Measurements from ENCODE around the gene SLIRP.
"Not testable (repeated sequence)": the region's sequence is repeated elsewhere in the genome, so short reads cannot be mapped to it uniquely, and the experiment has no call there.

Gene SLIRP

GRCh38 chr14:77707724-77708408 is at the start of gene SLIRP, which contains the start of gene ALKBH1:
SLIRP (plus strand) TSS chr14:77708103; CDS start chr14:77708112, 9 bp downstream.
ALKBH1 (minus strand) TSS chr14:77708023; CDS start chr14:77708004, 19 bp downstream.
- DNase-seq (ENCODE audit: low read depth in 2 of 2): peak; percentile 77 to 82

DNA sequence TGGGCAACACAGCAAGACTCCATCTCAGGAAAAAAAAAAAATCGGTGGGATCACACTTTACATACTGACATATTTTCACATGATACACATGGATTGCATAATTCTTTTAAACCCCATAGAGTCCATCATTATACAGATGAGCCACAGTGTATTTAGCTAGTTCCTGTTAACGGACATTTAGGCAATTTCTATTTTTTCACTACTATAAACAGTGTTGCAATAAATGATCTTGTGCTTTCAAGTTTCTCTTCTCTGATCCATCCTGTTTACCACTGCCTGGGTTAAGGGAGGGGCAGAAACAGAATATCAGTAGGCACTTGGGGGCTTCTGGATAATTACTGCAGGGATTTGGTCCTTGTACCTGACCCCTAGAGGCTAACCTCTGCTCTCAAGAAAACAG is 48.1 kb upstream of the SLIRP start:
- no peak for DNase-seq (ENCODE audit: low read depth in 2 of 2)

GRCh38 chr14:77660754-77661153 is 47.1 kb upstream of the SLIRP start:
- DNase-seq (ENCODE audit: low read depth in 2 of 2): no peak

DNA sequence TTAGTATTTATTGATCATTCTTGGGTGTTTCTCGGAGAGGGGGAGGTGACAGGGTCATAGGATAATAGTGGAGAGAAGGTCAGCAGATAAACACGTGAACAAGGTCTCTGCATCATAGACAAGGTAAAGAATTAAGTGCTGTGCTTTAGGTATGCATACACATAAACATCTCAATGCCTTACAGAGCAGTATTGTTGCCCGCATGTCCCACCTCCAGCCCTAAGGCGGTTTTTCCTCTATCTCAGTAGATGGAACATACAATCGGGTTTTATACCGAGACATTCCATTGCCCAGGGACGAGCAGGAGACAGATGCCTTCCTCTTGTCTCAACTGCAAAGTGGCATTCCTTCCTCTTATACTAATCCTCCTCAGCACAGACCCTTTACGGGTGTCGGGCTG is 46.3 kb upstream of the SLIRP start:
- DNase-seq (ENCODE audit: low read depth in 2 of 2): not testable (repeated sequence)

DNA sequence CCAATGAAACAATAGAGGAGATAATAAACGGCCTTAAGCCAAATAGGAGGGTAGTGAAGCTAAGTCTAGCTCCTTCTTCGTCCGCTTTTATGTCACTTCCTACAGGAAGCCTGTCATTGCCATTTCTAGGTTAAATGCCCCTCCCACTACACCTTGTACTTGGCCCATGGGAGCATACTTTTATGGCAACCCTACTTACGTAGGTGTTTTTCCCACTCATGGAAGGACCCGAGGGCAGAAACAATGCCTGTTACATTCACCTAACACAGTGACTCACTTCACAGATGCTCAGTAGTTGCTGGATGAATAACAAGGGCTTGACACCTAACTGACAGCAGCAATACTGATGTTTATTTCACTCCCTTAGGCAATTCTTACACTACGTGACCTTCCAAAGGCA is 44.6 kb upstream of the SLIRP start:
- DNase-seq (ENCODE audit: low read depth in 2 of 2): no peak

DNA sequence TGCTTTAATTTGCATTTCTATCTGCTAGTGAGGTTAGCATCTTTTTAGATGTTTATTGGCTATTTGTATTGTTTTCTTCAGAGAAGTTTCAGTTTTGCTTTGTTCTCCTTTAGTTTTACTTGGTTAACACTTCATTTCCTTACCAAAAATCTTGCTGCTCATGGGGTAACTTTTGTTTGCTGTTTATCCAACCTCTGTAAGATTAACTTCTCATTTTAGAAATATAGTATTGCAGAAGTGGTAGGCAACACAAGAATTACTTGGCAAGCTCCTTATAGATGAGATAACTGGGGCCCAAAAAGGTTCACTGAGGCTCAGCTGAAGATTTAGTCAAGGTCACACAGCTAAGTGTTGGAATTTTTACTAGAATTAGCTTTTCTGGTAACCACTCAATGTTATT is 40.6 kb upstream of the SLIRP start:
- no peak for DNase-seq (ENCODE audit: low read depth in 2 of 2)

DNA sequence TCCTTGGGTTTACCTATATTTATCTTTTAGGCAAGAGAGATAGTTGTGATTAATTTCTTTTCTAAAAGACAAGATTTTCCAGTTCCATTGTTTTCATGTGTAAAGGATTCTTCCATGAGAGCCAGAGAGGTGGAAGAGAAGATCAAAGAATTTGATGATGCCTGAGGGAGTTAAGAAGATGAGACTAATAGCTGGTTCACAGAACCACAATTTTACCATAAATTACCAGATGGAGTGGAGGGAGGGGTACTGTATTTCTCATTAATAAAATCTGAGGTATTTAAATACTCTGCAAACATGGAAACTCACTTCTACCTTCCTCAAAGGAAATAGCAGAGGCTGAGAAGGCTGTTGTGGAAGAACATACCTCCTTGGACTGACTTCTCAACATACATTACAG is 34.7 kb upstream of the SLIRP start:
- no peak for DNase-seq (ENCODE audit: low read depth in 2 of 2)

- DNase-seq (ENCODE audit: low read depth in 2 of 2): no peak
These were observed 33.0 kb upstream of the SLIRP start for GRCh38 chr14:77674931-77675330.

- DNase-seq (ENCODE audit: low read depth in 2 of 2): no peak
These were observed 26.4 kb upstream of the SLIRP start for GRCh38 chr14:77681196-77682157.

DNA sequence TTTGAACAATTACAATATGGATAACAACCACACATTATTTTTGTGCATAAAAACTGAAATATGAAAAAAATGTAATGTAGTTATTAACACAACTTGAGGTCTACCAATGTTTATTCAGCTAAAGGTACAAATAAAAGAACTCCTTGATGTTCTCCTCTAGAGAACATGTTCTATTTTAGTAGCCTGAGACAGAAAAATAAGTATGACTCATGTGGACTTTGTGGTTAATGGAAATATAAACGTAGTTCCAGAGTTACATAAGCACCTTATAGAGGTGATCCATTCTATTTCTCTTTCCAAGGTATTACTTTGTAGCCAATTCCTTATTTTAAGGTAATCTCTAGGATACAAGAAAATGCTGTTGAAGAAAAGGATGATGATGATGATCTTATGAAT is 25.7 kb upstream of the SLIRP start:
- no peak for DNase-seq (ENCODE audit: low read depth in 2 of 2)

GRCh38 chr14:77691259-77691658 is 16.6 kb upstream of the SLIRP start:
- no peak for DNase-seq (ENCODE audit: low read depth in 2 of 2)

DNA sequence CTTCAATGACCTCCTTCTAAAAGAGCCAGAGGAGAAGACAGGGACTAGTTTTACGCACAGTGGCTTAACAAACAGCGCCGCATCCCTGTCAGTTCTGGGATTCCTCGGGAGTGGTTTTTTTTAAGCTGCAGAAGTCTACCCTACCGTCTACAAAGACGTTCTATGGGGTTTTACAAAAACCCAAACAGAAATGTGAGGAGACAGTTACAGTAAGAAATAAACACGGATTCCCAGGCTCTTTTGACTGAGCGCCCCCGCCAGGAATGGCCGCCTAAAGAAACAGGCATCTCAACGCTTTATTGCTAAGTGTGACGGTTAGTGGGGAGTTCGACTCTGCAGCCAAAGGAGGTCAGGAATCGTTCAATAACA is 564 bp upstream of the SLIRP start:
- DNase-seq (ENCODE audit: low read depth in 2 of 2): no peak

- no peak for DNase-seq (ENCODE audit: low read depth in 2 of 2)
These were observed 846 bp downstream of the SLIRP start for GRCh38 chr14:77708749-77709148.

GRCh38 chr14:77709412-77709811 is 1.5 kb downstream of the SLIRP start:
- no peak for DNase-seq (ENCODE audit: low read depth in 2 of 2)

- DNase-seq (ENCODE audit: low read depth in 2 of 2): no peak
These were observed 2.5 kb downstream of the SLIRP start for GRCh38 chr14:77710364-77710763.

- no peak for DNase-seq (ENCODE audit: low read depth in 2 of 2)
These were observed 7.0 kb downstream of the SLIRP start for GRCh38 chr14:77714926-77715325.

- no peak for DNase-seq (ENCODE audit: low read depth in 2 of 2)
These were observed 9.9 kb downstream of the SLIRP start for GRCh38 chr14:77717608-77718305.

DNA sequence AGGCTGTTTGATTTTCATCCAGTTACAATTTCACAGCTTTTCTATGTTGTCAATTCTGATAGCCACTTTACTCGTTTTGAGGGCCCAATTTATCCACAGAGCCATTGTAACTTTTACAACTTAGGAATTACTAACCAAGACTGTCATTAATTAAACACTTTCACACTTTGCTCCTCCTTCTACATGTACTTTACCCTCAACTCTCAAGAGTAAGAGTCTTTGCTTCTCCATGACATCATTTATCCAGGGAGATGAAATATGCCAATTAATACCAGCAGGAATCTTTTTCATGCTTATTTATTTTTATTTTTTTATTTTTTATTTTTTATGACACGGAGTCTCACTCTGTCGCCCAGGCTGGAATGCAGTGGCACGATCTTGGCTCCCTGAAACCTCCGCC is 13.5 kb downstream of the SLIRP start:
- no peak for DNase-seq (ENCODE audit: low read depth in 2 of 2)

DNA sequence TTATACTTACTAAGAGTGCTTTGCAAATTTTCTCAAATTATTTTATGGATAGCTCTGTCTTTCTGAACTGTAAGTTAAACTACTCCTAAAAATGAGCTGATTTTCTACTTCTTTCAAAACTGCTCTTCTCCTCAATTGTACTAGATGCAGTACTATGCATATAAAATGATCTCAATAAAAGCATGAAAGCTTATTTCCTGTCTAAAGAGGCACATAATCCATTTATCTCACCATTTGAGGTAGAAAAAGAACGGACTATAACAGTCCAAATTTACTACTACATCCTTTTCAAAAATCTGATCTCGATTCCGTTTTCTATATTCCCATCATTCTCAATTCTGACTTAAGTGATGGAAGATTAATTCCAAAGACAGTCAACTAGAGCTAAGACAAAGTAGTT is 14.4 kb downstream of the SLIRP start:
- DNase-seq (ENCODE audit: low read depth in 2 of 2): no peak

DNA sequence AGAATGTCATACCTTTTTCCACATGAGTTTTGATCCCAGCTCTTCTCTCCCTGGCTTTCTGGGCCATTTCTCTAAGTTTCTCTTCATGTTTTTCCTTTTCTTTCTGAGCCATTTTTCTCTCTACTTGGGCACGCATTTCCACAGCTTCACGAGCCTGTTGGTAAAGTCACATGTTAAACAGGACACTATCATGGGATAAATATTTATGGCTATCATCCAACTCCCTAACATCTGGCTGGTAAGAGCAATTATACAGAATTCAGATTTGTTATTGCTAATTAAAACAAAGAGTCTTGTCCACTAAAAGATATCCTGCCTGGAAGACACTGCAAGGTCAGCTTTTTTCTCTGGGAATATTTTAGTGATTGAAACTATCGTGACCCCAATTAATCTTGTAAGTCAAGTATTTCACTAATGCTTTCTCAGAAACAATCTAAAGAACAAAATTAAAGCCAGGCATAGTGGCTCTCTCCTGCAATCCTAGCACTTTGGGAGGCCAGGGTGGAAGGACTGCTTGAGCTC is 23.1 kb downstream of the SLIRP start:
- no peak for DNase-seq (ENCODE audit: low read depth in 2 of 2)

DNA sequence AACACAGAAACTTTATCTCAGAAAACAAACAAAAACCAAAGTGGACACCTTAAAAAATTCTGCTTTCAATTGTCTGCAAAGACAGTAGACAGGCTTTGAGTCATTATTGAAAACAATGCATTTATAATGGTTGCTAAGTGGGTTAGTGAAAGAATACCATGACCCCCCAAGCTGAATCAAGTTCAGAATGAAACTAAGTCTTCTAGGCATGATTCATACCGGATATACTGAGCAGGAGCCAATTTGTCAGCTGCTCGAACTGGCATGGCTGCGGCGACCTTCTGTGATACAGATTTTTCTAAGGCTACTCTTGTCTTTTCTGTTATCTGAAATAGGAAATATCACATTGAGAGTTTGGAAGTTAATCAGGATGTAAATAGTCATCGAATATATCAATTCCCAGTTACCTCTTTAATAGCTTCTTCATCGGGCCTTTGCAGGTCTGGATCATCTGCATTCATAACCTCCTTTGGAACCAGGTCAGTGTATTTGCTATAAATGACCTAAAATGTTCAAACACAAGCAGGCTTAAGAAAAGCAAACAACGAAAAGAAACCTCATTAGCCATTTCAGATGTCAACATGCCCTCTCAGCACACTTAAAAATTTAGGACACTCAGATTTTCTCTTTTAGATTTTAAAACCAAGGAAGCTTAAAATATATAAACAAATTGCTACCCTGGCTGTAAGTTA is 30.8 kb downstream of the SLIRP start:
- no peak for DNase-seq (ENCODE audit: low read depth in 2 of 2)

GRCh38 chr14:77741438-77741837 is 33.5 kb downstream of the SLIRP start:
- no peak for DNase-seq (ENCODE audit: low read depth in 2 of 2)
